ENCODE results near the gene RAB3IP.
"Not testable (repeated sequence)": the region's sequence is repeated elsewhere in the genome, so short reads cannot be mapped to it uniquely, and the experiment has no call there.

Gene RAB3IP

DNA sequence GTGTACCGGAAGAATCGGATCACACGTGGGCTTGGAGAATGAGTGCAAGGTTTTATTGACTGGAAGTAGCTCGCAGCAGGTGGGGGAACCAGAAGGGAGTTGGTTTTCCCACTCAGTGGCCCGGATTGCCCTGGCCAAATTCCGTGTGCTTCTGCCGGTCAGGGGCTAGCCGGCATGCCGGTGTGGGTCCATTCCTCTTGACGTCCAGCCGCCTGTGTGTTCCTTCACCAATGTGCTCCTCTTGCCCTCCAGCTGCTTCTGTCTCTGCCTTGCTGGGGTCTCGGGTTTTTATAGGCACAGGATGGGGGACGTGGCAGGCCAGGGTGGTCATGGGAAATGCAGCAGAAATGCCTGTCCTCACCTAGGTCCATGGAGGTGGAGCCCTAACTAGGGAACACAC lies 97.4 kb downstream of the RAB3IP start:
- DNase-seq (ENCODE audit: low read depth) = no peak

DNA sequence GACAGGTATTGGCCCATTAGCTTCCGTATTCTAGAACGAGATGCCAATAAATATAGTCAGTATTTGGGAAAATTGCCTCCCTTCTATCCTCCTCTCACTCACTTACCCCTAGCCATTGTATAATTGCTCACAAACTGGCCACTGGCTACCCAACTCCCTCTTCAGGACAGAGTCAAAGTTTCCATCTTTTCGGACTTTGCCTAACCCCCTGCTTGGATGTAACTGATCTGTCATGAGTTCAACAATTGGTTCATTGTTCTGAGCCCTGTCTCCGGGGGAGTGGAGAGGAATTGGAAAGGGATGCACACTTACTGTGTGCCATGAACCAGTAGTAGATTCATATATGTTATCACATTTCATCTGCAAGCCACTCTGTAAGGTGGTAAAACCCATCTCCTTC lies 98.5 kb downstream of the RAB3IP start:
- no peak for DNase-seq (ENCODE audit: low read depth)

DNA sequence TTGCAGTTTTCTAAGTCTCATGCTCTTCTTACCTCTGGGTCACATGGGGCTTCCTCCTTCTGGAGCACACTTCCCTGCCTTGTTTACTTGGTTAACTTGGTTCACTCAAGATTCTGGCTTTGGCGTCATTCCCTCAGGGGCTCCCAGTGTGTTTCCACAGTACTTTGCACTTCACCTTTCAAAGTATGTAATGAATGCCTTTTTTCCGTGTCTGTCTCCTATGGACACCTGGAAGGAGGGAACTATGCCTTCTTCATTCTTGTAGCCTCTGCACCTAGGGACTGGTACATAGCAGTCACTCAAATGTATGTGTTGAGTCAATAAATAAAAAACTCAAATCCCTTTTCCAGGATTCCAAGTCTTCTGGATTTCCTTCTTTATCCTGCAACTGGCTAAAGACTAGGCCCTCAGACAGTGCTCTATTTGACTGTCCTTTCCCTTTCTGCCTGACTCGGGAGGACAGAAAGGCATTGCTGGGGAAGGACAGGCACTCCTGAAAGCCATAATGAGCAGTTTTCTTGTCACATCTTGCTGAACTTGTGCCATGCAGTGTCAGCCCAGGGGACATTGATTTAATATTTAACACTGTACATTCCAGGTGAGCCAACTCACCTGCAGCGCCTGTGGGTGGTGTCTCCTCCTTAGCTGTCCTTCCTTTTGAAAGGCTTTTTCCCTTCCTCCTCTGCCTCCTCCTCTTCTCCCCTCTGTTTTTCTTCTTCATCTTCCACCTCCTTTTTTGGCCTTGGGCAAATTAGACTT lies 99.2 kb downstream of the RAB3IP start:
- no peak for DNase-seq (ENCODE audit: low read depth)

DNA sequence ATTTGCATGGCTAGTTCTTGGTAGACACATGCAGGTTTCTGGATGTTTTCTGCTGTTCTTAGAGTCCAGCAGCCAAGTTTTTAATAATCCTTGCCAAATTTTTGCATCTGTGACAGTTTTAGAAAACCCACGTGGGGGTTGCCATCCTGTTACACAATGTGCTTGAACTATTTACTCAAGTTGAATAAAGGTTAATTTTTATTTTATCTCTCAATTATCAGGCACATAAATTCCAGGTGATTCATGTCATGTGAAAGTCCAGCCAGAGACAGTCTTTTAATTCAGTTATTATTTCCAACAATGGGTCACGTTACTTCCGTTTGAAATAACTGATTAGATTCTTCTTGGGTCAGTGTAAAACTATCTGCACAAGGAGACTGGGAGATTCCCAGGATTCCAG lies 102.1 kb downstream of the RAB3IP start:
- DNase-seq (ENCODE audit: low read depth) = no peak

DNA sequence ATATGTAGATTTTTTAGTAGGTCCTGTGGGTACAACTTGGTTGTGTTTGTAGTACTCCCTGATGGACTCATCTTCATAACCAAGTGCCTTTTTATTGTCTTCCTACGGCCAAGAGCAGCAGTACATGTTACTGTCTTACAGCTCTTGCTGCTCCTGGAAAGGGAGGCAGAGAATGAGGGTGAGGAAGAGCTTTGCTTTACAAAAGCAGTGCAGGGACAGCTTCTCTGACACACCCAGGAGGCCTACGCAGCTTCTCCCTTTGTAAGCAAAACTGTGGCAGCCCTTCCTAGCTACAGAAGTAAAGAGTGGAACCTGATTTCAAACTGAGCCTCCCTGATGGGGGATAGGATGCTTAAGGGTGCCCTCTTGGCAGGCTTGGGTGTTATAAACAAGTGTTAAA lies 104.9 kb downstream of the RAB3IP start:
- no peak for DNase-seq (ENCODE audit: low read depth)

DNA sequence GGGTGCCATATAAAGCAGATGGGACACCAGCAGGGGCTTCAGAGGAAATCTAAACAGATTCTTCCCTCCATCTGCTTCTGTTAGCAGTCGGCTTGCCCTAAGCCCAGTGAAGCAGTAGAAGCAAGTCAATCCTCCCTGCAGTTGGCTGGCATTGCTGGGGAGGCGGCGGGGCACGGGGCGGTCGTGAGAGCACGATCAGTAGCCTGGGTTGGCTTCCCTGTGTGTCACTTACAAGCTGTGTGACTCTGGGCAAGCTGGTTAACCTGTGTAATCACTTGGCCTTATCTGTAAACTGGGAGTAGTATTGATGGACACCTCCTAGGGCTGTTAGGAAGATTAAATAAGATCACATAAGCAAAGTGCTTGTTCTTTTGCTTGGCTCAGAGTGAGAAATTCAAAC lies 105.8 kb downstream of the RAB3IP start:
- DNase-seq (ENCODE audit: low read depth) = no peak

DNA sequence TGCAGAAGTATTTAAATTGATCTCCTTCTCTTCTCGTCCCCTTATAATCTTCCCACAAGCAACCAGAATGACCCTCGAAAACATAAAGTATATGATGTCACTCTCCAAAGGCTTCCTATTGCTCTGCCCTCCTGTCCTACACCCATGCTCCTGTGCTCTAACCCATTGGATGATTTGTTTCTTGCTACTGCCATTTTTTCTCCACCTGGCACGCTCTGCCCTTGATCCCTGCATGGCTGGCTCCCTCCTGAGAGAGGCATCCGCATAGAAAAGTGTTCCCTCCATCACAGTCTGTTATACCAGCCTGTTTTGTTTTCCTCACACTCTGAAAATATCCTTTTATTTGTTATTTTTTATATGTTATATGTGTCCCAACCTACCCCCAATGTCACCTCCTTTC lies 106.2 kb downstream of the RAB3IP start:
- DNase-seq (ENCODE audit: low read depth) = no peak

DNA sequence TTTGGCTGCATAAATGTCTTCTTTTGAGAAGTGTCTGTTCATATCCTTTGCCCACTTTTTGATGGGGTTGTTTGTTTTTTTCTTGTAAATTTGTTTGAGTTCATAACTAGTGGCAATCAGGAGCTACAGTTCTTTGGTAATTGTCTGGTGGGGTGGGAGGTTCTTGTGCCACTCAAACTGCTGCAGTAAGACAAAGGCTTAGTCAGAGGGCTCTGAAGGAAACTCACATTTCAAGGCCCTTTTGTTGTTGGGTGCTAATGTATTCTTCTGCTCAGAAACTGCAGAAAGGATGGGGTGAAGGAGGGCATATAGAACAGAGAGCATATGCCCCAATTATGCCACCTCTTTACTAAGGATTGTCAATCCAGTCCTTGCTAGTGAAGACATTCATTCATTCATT lies 108.3 kb downstream of the RAB3IP start:
- no peak for DNase-seq (ENCODE audit: low read depth)

DNA sequence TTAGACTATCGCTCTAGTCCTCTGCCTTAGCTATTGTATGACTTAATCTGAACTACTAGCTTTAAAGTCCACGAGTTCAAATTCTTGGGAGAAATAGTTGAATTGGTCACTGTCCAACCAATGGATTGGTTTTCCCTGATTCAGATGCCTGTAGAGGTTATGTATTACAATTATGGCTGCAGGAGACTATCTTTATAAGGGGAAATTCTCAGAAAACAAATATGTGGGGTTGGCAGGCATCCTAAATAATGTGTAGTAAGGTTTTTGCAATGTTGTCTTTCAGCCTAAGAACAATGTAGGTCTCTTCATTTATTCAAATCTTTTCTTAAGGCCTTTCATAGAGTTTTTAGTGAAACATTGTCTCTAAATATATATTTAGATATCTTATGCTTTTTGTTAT lies 113.3 kb downstream of the RAB3IP start:
- DNase-seq (ENCODE audit: low read depth) = no peak

DNA sequence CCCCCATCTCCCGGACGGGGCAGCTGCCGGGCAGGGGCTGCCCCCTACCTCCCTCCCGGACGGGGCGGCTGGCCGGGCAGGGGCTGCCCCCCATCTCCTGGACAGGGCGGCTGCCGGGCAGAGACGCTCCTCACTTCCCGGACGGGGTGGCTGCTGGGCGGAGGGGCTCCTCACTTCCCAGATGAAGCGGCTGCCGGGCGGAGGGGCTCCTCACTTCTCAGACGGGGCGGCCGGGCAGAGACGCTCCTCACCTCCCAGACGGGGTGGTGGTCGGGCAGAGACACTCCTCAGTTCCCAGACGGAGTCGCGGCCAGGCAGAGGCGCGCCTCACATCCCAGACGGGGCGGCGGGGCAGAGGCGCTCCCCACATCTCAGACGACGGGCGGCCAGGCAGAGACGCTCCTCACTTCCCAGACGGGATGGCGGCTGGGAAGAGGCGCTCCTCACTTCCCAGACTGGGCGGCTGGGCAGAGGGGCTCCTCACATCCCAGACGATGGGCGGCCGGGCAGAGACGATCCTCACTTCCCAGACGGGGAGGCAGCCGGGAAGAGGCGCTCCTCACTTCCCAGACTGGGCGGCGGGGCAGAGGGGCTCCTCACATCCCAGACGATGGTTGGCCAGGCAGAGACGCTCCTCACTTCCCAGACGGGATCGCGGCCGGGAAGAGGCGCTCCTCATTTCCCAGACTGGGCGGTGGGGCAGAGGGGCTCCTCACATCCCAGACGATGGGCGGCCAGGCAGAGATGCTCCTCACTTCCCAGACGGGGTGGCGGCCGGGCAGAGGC lies 114.7 kb downstream of the RAB3IP start:
- not testable (repeated sequence) for DNase-seq (ENCODE audit: low read depth)

DNA sequence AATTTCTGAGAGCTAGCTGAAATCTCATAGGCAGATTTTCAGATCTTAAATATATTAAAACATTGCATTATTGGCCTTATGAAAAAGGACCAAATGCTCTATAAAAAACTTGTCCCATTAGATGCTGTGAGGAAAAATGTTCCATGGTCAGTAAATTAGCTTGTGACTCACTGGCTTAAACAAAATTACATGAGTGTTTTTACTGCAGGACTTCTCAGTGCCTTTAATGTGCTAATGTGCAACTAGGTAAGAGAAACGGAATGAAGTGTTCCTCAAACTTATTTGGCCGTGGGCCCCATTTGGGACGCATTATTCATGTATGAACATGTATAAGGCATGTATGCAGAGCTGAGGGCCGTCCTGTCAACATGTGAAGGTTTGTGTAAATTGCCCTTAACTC lies 128.0 kb downstream of the RAB3IP start:
- DNase-seq (ENCODE audit: low read depth) = no peak

DNA sequence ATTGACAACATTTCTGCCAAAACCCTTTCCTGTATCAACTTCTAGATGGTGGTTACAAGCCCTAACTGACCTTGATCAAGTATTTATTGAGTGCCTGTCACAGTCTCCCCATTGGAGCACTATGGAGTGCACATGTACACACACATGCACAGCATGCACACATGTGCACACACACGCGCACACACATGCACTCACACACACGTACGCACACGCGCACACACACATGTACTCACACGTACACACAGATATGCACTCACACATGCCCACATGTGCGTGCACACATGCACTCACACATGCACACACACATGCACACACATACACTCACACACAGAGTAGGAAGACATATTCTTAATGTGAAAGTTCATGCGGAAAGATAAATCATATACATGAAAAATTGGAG lies 130.0 kb downstream of the RAB3IP start:
- DNase-seq (ENCODE audit: low read depth) = no peak

DNA sequence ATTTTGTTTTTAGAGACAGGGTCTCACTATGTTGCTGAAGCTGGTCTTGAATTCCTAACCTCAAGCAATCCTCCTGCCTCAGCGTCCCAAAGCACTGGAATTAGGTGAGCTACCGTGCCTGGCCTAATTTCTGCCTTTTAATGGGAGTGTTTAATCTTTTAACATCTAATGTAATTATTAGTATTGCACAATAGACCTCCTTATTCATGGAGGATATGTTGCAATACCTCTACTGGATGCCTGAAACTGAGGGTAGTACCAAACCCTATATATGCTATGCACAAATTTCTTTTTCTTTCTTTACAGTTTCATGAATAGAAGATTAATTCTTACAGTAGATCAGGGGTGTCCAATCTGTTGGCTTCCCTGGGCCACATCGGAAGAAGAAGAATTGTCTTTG lies 134.1 kb downstream of the RAB3IP start:
- DNase-seq (ENCODE audit: low read depth) = no peak
